Panc1 (cell line): ENCODE data around the gene LDLRAD4.

Source experiments
- POLR2AphosphoS5 ChIP-seq: IDR thresholded peaks from 2 replicates; pipeline ENCODE4 v1.6.1; 2012; ENCODE audit warnings: mild to moderate bottlenecking, low read depth, low read length, moderate library complexity
- SIN3A ChIP-seq: IDR thresholded peaks from 2 replicates; pipeline ENCODE4 v1.6.1; 2012; ENCODE audit warnings: low read depth, mild to moderate bottlenecking, low read length, moderate library complexity, borderline replicate concordance; ENCODE audit not compliant: insufficient read depth
- TF ChIP-seq, protein P1 (sequence below): fragments of 450-650 bp; IDR thresholded peaks from 2 replicates; pipeline ENCODE4 v1.5.1; 2017; ENCODE audit warnings: mild to moderate bottlenecking
- TF ChIP-seq, protein P2 (sequence below), 2 experiments: IDR thresholded peaks; 2 replicates each; pipeline ENCODE4 v1.6.1; 2011 to 2012; ENCODE audit warnings: low read depth in 2 of 2, control low read depth in 1 of 2, low read length in 1 of 2, mild to moderate bottlenecking in 1 of 2, moderate library complexity in 1 of 2; ENCODE audit not compliant: insufficient read depth in 1 of 2

DNA sequence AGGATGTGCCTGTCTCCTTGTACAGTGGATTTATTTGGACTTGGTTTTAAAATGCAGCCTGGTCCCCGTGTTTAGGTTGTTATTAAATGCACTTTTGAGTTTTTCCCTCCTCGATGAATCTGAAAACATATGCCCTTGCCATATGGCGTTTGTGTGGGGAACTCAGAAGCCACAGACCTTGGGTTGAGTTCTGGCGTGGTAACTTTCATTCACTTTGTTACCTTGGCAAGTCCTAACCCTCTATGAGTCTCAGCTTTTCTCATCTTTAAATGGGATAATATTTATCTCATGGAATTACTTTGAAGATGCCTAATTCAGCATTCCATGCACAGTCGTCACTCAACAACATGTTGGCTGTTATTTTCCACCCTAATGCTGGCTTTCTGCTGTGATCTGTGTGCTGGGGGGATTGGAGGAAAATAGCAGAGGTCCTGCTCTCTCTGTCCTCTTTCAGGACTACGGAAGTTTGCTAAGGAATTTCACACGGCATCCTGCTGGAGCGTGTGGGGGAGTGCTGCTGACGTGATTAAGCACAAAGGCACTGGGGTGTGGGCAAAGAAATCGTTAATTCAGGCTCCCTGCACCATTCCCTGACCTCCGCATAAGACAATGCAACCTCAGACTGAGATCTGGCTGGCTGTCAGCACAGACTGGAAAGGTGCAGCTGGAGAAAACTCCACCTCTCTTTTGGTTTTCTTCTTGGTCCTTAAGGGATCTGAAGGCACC, 61.7 kb downstream of the LDLRAD4 start:
- TF ChIP-seq, protein P1, sequence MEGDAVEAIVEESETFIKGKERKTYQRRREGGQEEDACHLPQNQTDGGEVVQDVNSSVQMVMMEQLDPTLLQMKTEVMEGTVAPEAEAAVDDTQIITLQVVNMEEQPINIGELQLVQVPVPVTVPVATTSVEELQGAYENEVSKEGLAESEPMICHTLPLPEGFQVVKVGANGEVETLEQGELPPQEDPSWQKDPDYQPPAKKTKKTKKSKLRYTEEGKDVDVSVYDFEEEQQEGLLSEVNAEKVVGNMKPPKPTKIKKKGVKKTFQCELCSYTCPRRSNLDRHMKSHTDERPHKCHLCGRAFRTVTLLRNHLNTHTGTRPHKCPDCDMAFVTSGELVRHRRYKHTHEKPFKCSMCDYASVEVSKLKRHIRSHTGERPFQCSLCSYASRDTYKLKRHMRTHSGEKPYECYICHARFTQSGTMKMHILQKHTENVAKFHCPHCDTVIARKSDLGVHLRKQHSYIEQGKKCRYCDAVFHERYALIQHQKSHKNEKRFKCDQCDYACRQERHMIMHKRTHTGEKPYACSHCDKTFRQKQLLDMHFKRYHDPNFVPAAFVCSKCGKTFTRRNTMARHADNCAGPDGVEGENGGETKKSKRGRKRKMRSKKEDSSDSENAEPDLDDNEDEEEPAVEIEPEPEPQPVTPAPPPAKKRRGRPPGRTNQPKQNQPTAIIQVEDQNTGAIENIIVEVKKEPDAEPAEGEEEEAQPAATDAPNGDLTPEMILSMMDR: no peak
- TF ChIP-seq POLR2AphosphoS5 (no peak), SIN3A (no peak)
- TF ChIP-seq, protein P2, sequence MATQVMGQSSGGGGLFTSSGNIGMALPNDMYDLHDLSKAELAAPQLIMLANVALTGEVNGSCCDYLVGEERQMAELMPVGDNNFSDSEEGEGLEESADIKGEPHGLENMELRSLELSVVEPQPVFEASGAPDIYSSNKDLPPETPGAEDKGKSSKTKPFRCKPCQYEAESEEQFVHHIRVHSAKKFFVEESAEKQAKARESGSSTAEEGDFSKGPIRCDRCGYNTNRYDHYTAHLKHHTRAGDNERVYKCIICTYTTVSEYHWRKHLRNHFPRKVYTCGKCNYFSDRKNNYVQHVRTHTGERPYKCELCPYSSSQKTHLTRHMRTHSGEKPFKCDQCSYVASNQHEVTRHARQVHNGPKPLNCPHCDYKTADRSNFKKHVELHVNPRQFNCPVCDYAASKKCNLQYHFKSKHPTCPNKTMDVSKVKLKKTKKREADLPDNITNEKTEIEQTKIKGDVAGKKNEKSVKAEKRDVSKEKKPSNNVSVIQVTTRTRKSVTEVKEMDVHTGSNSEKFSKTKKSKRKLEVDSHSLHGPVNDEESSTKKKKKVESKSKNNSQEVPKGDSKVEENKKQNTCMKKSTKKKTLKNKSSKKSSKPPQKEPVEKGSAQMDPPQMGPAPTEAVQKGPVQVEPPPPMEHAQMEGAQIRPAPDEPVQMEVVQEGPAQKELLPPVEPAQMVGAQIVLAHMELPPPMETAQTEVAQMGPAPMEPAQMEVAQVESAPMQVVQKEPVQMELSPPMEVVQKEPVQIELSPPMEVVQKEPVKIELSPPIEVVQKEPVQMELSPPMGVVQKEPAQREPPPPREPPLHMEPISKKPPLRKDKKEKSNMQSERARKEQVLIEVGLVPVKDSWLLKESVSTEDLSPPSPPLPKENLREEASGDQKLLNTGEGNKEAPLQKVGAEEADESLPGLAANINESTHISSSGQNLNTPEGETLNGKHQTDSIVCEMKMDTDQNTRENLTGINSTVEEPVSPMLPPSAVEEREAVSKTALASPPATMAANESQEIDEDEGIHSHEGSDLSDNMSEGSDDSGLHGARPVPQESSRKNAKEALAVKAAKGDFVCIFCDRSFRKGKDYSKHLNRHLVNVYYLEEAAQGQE (IDR thresholded peaks at IDR 0.05; ENCODE audit: insufficient read depth in 1 of 2, low read depth in 2 of 2, low read length in 1 of 2): no peak
